Measurements from ENCODE around the gene PEX11B.
A peak's percentile ranks its signal among the peaks of the same experiment; 100 is the strongest.

PEX11B gene

DNA sequence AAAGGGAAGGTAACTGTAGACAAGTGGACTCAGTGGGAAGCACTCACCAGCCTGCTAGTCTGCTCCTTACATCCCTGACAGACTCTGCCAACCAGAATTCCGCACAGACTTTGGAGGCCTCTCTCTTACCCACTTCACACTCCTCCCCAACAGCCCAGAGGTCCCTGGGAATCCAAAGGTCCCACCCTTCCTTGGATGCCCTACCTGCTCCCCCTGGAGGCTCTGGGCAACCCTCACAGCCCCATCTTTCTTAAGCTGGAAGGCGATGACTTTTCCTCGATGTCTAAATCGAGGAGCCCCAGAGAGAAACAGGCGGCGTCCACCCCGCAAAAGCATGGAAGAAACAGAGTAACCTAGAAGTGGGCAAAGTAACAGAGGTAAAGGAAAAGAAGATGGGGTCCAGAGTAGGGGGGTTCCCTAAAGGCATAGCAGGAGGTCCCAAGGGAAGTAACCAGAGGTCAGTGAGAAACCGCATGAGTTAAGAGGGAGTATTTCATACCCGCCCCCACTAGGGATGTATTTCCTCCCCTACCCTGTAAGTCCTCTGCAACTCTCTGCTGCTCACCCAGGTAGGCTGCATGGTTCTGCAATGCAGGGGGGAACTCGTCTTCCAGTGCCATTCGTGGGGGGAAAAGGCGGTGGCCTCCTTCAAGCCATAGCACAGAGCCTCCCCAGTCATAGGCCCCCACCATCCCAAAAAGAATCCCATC is 17.1 kb downstream of the PEX11B start:
- Histone ChIP-seq H3K9me3 (no peaks in the 10 kb centered on the region), H3K27ac (no peak overlapping the region), H3K27me3 (no peaks in the 10 kb centered on the region), H3K4me1 (no peaks in the 10 kb centered on the region), H3K36me3 (peaks cover 0 to 91% (median 55%) of the 10 kb centered on the region in 3 donors), H3K4me3 (no peak overlapping the region)
- no peak for DNase-seq
- intact Hi-C loops (cut with DNase I; ENCODE audit: low total_unique reads) = no loop called here
- TF ChIP-seq, protein P1, sequence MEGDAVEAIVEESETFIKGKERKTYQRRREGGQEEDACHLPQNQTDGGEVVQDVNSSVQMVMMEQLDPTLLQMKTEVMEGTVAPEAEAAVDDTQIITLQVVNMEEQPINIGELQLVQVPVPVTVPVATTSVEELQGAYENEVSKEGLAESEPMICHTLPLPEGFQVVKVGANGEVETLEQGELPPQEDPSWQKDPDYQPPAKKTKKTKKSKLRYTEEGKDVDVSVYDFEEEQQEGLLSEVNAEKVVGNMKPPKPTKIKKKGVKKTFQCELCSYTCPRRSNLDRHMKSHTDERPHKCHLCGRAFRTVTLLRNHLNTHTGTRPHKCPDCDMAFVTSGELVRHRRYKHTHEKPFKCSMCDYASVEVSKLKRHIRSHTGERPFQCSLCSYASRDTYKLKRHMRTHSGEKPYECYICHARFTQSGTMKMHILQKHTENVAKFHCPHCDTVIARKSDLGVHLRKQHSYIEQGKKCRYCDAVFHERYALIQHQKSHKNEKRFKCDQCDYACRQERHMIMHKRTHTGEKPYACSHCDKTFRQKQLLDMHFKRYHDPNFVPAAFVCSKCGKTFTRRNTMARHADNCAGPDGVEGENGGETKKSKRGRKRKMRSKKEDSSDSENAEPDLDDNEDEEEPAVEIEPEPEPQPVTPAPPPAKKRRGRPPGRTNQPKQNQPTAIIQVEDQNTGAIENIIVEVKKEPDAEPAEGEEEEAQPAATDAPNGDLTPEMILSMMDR (IDR thresholded peaks at IDR 0.05) = no peak

DNA sequence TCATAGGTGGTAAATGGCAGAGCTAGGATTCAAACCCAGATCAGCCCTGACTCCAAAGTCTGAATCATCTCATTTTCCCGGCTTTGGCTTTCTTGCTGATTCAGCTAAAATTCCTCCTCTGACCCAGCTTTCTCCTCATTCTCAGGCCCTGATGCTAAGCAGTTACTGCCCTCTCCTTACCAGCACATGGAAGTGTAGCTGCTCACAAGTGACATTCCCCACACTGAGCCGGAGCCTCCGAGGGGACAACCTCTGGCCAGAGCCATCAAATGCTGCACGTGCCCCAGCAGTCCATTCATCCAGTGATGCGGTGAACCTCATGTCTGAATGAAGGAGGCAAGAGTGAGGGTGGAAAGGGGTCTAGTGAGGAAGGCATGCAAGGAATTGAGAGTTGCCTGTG is 19.8 kb downstream of the PEX11B start:
- no peaks in the 10 kb centered on the region for H3K27me3 ChIP-seq
- peaks cover 0 to 84% (median 53%) of the 10 kb centered on the region in 3 donors for H3K36me3 ChIP-seq
- TF ChIP-seq, protein P1 (IDR thresholded peaks at IDR 0.05) = no peak
- DNase-seq = no peak
- H3K9me3 ChIP-seq = no peaks in the 10 kb centered on the region
- H3K4me3 ChIP-seq = no peak overlapping the region
- H3K4me1 ChIP-seq = no peaks in the 10 kb centered on the region
- no peak overlapping the region for H3K27ac ChIP-seq
- intact Hi-C loops (cut with DNase I; ENCODE audit: low total_unique reads) = no loop called here

DNA sequence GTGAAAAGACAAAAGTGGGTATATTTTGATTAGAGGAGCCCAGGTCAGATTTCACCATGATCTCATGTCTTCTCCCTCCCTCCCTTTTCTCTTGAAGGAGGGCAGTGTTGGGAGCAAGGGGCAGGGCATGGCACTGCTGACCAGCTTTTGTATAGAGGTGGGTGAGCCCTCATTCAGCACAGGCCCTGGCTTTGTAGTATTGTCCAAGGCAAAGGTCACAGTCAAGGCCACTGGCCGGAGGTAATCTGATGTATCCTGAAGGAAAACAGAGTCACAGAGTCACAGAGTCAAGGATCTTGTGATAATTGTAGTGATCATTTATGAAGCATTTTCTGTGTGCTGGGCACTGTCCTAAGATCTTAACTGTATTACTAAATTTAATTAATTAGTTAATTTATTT is 20.5 kb downstream of the PEX11B start:
- Histone ChIP-seq H3K9me3 (no peaks in the 10 kb centered on the region), H3K4me3 (no peak overlapping the region), H3K27me3 (no peaks in the 10 kb centered on the region), H3K36me3 (peaks cover 0 to 76% (median 53%) of the 10 kb centered on the region in 3 donors), H3K27ac (no peak overlapping the region), H3K4me1 (peaks cover 0 to 5% (median 2%) of the 10 kb centered on the region in 4 donors)
- intact Hi-C loops (cut with DNase I; ENCODE audit: low total_unique reads) = no loop called here
- TF ChIP-seq, protein P1 (IDR thresholded peaks at IDR 0.05) = no peak
- no peak for DNase-seq

DNA sequence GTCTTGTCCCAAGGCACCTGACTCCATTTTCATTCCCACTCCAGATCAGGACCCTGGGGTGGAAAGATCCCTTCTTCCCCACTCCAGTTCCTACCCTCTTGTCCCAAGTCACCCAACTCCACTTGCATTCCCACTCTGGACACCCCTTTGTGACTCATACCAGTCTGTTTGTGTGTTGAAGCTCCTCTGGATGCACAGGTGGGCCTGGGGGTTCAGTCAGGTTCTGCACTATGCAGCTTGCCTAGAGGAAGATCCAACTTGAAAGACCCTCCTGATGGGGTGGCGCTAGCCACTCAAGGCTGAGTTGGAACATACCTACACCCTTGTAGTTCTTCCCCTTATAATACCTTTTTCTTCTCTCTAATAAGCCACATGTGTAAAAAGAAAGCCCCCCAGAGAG is 23.0 kb downstream of the PEX11B start:
- peak in 1 of 2 donors; percentile 51 for DNase-seq
- intact Hi-C loops (cut with DNase I; ENCODE audit: low total_unique reads) = no loop called here
- Histone ChIP-seq H3K27ac (no peak overlapping the region), H3K27me3 (no peaks in the 10 kb centered on the region), H3K4me3 (no peak overlapping the region), H3K4me1 (peaks cover 0 to 28% (median 25%) of the 10 kb centered on the region in 4 donors), H3K36me3 (peaks cover 0 to 51% (median 35%) of the 10 kb centered on the region in 3 donors), H3K9me3 (no peaks in the 10 kb centered on the region)
- TF ChIP-seq, protein P1 (IDR thresholded peaks at IDR 0.05) = no peak

DNA sequence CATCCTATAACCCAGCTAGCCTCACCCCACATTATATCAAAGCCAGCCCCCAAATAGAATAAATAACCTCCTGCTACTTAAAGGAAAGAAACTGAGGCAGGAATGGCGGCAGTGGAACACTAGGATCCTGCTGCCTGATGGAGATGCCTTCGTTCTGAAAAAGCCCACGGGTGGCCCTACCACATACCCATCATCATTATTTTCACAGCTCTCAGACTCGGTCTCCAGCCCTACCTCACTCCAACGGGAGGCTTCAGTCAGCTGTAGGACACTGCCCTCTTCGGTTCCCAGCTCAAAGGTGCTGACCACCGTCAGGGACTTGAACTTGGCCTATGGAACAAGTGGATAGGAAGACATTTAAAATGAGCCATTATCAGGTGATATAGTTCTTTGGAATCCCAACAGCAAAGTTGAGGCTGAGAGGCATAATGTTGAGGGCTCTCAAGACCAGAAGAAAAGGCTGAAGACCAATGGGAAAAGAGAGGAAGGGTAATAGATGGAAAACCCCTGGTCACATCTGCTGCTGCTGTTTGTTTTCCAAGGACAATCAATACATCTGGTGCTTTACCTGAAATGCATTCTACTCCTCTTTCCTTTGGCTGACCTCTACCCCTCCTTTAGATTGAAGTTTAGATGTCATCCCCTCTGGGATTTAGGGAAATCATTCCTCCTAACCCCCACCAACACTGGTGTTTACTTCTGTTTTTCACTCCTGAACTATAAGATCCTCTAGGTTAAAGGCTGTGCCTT is 25.0 kb downstream of the PEX11B start:
- no peak overlapping the region for H3K4me3 ChIP-seq
- H3K27me3 ChIP-seq = no peaks in the 10 kb centered on the region
- peaks cover 0 to 31% (median 20%) of the 10 kb centered on the region in 3 donors for H3K36me3 ChIP-seq
- TF ChIP-seq, protein P1 (IDR thresholded peaks at IDR 0.05) = no peak
- H3K27ac ChIP-seq = peak overlapping the region; percentile 92 to 93
- intact Hi-C loops (cut with DNase I; ENCODE audit: low total_unique reads) = no loop called here
- DNase-seq = peak in 1 of 2 donors; percentile 54
- peaks cover 0 to 37% (median 25%) of the 10 kb centered on the region in 4 donors for H3K4me1 ChIP-seq
- no peaks in the 10 kb centered on the region for H3K9me3 ChIP-seq
